Fibroblast of lung (primary cell): Measurements from ENCODE around the gene WDHD1. TPM values are rescaled to one million over a fixed set of nuclear protein-coding genes. Genes with fewer than 3 reads are reported as not detected.
"Not testable (repeated sequence)": the region's sequence is repeated elsewhere in the genome, so short reads cannot be mapped to it uniquely, and the experiment has no call there.

ENCODE experiments used
- DNase-seq, 2 donors: peaks; one replicate each; pipeline versions ENCODE4 v3.0.0 to v3.0.0-alpha.2; 2010; ENCODE audit warnings: low read depth in 2 of 2
- H2AFZ ChIP-seq: 2 replicates; pipeline ENCODE4 v1.5.1; 2012; ENCODE audit warnings: low read length, control low read depth, inconsistent platforms
- H3K27ac ChIP-seq: 2 replicates; pipeline ENCODE4 v1.5.1; 2011; ENCODE audit warnings: low read length, control low read depth; ENCODE audit not compliant: insufficient read depth
- H3K27me3 ChIP-seq: 2 replicates; pipeline ENCODE4 v1.5.1; 2011; ENCODE audit warnings: mild to moderate bottlenecking, low read length; ENCODE audit not compliant: control insufficient read depth, insufficient read depth
- H3K36me3 ChIP-seq: 2 replicates; pipeline ENCODE4 v1.5.1; 2011; ENCODE audit warnings: low read length; ENCODE audit not compliant: control insufficient read depth, insufficient read depth
- H3K4me1 ChIP-seq: 2 replicates; pipeline ENCODE4 v1.5.1; 2011; ENCODE audit warnings: low read length; ENCODE audit not compliant: control insufficient read depth, insufficient read depth; ENCODE audit errors: extremely low read depth
- H3K4me2 ChIP-seq: 2 replicates; pipeline ENCODE4 v1.5.1; 2011; ENCODE audit warnings: low read length, control low read depth; ENCODE audit not compliant: insufficient read depth; ENCODE audit errors: extremely low read depth
- H3K4me3 ChIP-seq, 4 experiments: fragments of 200-600 bp in 1 of 4; sonication (generic) in 1 of 4; replicated peaks in 1 of 4; 2 replicates each; pipeline ENCODE4 v1.5.1; 2011 to 2016; ENCODE audit warnings: low read length in 4 of 4, low read depth in 3 of 4, mild to moderate bottlenecking in 3 of 4, control low read depth in 2 of 4, inconsistent platforms in 1 of 4, mixed read lengths in 1 of 4; ENCODE audit not compliant: insufficient read depth in 1 of 4; ENCODE audit errors: control extremely low read depth in 1 of 4
- H3K79me2 ChIP-seq: 2 replicates; pipeline ENCODE4 v1.5.1; 2012; ENCODE audit warnings: mild to moderate bottlenecking, low read length, inconsistent platforms; ENCODE audit not compliant: control insufficient read depth, insufficient read depth
- H3K9ac ChIP-seq: 2 replicates; pipeline ENCODE4 v1.5.1; 2011; ENCODE audit warnings: mild to moderate bottlenecking, low read length, control low read depth; ENCODE audit not compliant: insufficient read depth
- H3K9me3 ChIP-seq: 2 replicates; pipeline ENCODE4 v1.5.1; 2012; ENCODE audit warnings: low read depth, low read length; ENCODE audit not compliant: control insufficient read depth, insufficient read depth
- H4K20me1 ChIP-seq: 2 replicates; pipeline ENCODE4 v1.5.1; 2011; ENCODE audit warnings: low read length; ENCODE audit not compliant: control insufficient read depth, insufficient read depth; ENCODE audit errors: extremely low read depth
- CTCF ChIP-seq, 2 donors: IDR thresholded peaks in 1 of 2; conservative IDR thresholded peaks in 1 of 2; 1 replicate in 1 of 2; 2 replicates in 1 of 2; pipeline ENCODE4 v1.5.1; 2011 to 2012; ENCODE audit warnings: low read length in 2 of 2, control low read depth in 1 of 2, inconsistent platforms in 1 of 2, low read depth in 1 of 2, mild to moderate bottlenecking in 1 of 2
- EZH2 ChIP-seq: IDR thresholded peaks from 2 replicates; pipeline ENCODE4 v1.5.1; 2012; ENCODE audit warnings: low read length, control low read depth, mild to moderate bottlenecking; ENCODE audit errors: missing control alignments
- polyA plus RNA-seq, 2 donors: library from polyadenylated mRNA; depleted of rRNA in 1 of 2; stranded (reverse) in 1 of 2; unstranded in 1 of 2; fragments of >200 nt; gene quantifications; 2 replicates each; pipeline ENCODE4 v1.2.1, GENCODE V29; 2011 to 2012; ENCODE audit warnings: missing spikeins in 1 of 2
- total RNA-seq: library from RNA; depleted of rRNA; stranded (reverse); fragments of >200 nt; gene quantifications from 2 replicates; pipeline ENCODE4 v1.2.1, GENCODE V29; 2014

Gene WDHD1
- total and polyA plus RNA-seq, 2 donors (not counting 1 experiment from before 2014, with no cell fraction given) = 7.3 to 8.6 TPM

GRCh38 chr14:54916101-54916500 is 110.8 kb downstream of the WDHD1 start:
- Histone ChIP-seq H3K27ac (no peak overlapping the region), H3K27me3 (no peaks in the 10 kb centered on the region), H3K9me3 (no peaks in the 10 kb centered on the region), H3K4me2 (no peak overlapping the region), H3K36me3 (no peaks in the 10 kb centered on the region), H3K79me2 (no peaks in the 10 kb centered on the region), H3K4me3 (no peak overlapping the region), H4K20me1 (no peaks in the 10 kb centered on the region), H3K4me1 (no peaks in the 10 kb centered on the region), H3K9ac (no peak overlapping the region), H2AFZ (no peak overlapping the region)
- TF ChIP-seq EZH2 (no peak), CTCF (conservative IDR thresholded peaks at IDR 0.05 in 1 of 2, IDR thresholded peaks at IDR 0.05 in 1 of 2; ENCODE audit: low read depth in 1 of 2, low read length in 2 of 2) (no peak)
- no peak for DNase-seq

GRCh38 chr14:54909817-54910558 is 116.9 kb downstream of the WDHD1 start:
- H3K27ac ChIP-seq = no peak overlapping the region
- no peak overlapping the region for H3K4me2 ChIP-seq
- H3K36me3 ChIP-seq = no peaks in the 10 kb centered on the region
- H3K4me1 ChIP-seq = no peaks in the 10 kb centered on the region
- DNase-seq = no peak
- no peak overlapping the region for H2AFZ ChIP-seq
- no peak overlapping the region for H3K9ac ChIP-seq
- H3K4me3 ChIP-seq = no peak overlapping the region
- TF ChIP-seq CTCF (conservative IDR thresholded peaks at IDR 0.05 in 1 of 2, IDR thresholded peaks at IDR 0.05 in 1 of 2; ENCODE audit: low read depth in 1 of 2, low read length in 2 of 2) = no peak
- no peak for TF ChIP-seq EZH2
- no peaks in the 10 kb centered on the region for H3K9me3 ChIP-seq
- H3K79me2 ChIP-seq = no peaks in the 10 kb centered on the region
- H4K20me1 ChIP-seq = no peaks in the 10 kb centered on the region
- H3K27me3 ChIP-seq = no peaks in the 10 kb centered on the region

- not testable (repeated sequence) for H3K36me3 ChIP-seq, H3K4me3 ChIP-seq, H3K4me2 ChIP-seq, H3K9me3 ChIP-seq, H3K27me3 ChIP-seq, DNase-seq, H4K20me1 ChIP-seq, H3K9ac ChIP-seq, H3K27ac ChIP-seq, H2AFZ ChIP-seq, H3K79me2 ChIP-seq, H3K4me1 ChIP-seq
Observed at GRCh38 chr14:54908973-54909372, 117.9 kb downstream of the WDHD1 start.
